Measurements from ENCODE around the gene ATXN7L1. TPM values are rescaled to one million over a fixed set of nuclear protein-coding genes. Genes with fewer than 3 reads are reported as not detected.

ATXN7L1 gene
- polyA plus RNA-seq, 1 experiment: 5.5 TPM

DNA sequence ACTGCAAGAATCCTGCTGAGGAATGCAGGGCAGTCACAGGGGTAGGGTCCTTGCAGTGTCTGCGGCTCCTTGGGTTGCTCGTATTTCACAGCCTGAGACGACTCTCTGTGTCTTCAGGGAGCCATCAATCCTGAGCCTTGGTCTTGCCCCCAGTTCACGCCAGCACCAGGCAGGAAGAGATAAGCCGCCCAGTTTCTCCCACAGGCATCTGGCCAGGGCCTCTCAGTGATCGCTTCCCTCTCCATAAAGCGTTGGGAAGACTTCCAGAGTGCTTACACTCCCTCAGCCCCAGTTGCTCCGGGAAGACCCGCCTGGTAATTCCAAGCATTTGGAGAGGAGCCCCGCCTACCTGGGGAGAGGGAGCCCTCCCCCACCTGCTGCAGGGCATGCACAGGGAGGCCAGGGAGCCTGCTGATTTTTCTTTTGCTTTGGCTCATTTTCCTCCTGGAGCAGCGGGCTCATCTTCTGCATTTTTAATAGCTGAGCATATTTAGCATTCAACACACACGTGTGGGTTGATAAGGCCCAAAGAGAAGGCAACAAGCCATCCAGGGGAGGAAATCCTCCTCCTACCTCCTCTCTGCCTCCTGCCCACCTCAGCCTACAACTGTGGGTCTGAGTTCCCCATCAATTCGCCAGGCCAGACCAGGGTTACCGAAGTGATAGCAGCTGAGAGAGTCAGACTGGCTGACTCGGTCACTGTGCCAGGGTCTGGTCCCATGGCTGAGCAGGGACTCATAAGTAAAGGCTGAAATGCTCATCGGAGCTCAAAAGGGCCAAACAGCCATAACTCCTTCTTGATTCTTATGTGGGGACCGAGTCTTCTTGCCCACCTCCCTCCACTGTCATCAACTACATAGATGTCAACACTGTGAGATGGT lies 220.7 kb downstream of the ATXN7L1 start:
- no peak overlapping the region for H3K4me3 ChIP-seq (ENCODE audit: low read depth, low read length)
- no peaks in the 10 kb centered on the region for H3K27me3 ChIP-seq (ENCODE audit: control insufficient read depth, insufficient read depth, low read length)
- no peak for TF ChIP-seq CTCF (IDR thresholded peaks at IDR 0.05; ENCODE audit: low read depth, low read length)
- no peak for DNase-seq (ENCODE audit: low read depth, low spot score)
- H3K27ac ChIP-seq (ENCODE audit: low read depth, low read length): no peak overlapping the region
- CTCF ChIA-PET: interaction anchor here (1.7 to 3.3 kb wide), 4 partner anchors 18 to 511 kb away, joined by 5 to 14 read pairs (median 10); no protein-coding TSS in a partner anchor
- POLR2A ChIA-PET: no interaction called here
- H3K9me3 ChIP-seq (ENCODE audit: control insufficient read depth, insufficient read depth, low read length): no peaks in the 10 kb centered on the region

- peak; percentile 21 for DNase-seq (ENCODE audit: low read depth, low spot score)
- H3K27ac ChIP-seq (ENCODE audit: low read depth, low read length): no peak overlapping the region
- CTCF ChIA-PET: interaction anchor here (0.7 to 1.7 kb wide), 3 partner anchors 355 to 1952 kb away, joined by 3 to 5 read pairs (median 4); no protein-coding TSS in a partner anchor
- POLR2A ChIA-PET: no interaction called here
- no peak overlapping the region for H3K4me3 ChIP-seq (ENCODE audit: low read depth, low read length)
- H3K27me3 ChIP-seq (ENCODE audit: control insufficient read depth, insufficient read depth, low read length): no peaks in the 10 kb centered on the region
- no peak for TF ChIP-seq CTCF (IDR thresholded peaks at IDR 0.05; ENCODE audit: low read depth, low read length)
- no peaks in the 10 kb centered on the region for H3K9me3 ChIP-seq (ENCODE audit: control insufficient read depth, insufficient read depth, low read length)
Measured at GRCh38 chr7:105655067-105655466, 221.3 kb downstream of the ATXN7L1 start.

GRCh38 chr7:105654095-105654686 lies 222.2 kb downstream of the ATXN7L1 start:
- no peak for TF ChIP-seq CTCF (IDR thresholded peaks at IDR 0.05; ENCODE audit: low read depth, low read length)
- POLR2A ChIA-PET: no interaction called here
- DNase-seq (ENCODE audit: low read depth, low spot score): no peak

DNA sequence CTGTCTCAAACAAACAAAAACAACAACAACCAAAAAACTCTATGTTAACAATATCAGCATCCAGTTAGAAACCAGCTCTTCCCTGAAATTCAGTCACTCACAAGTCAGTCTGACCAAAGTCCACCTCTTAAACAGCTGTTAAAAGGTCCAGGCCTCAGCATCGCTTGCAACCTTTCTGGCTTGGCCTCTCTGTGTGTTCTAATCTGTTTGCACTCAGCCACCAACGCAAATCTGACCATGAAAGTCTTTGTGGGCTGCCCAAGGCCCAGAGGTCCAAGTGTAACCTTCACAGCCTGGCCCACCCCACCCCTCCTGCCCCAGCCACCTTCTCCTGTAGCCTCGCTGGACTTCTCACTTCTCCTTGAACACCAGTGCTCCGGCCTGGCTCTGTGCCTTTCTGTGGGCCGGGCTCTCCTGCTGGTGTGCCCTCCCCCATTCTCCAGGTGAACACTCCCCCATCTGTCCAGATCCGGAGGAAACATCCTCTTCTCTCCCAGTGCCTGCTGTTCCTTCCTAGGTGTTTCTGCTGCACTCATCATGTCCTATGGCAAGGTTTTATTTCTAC lies 222.9 kb downstream of the ATXN7L1 start:
- Histone ChIP-seq H3K9me3 (ENCODE audit: control insufficient read depth, insufficient read depth, low read length) (no peaks in the 10 kb centered on the region), H3K4me3 (ENCODE audit: low read depth, low read length) (no peak overlapping the region), H3K27ac (ENCODE audit: low read depth, low read length) (no peak overlapping the region), H3K27me3 (ENCODE audit: control insufficient read depth, insufficient read depth, low read length) (no peaks in the 10 kb centered on the region)
- no peak for DNase-seq (ENCODE audit: low read depth, low spot score)
- TF ChIP-seq CTCF (IDR thresholded peaks at IDR 0.05; ENCODE audit: low read depth, low read length): no peak
- ChIA-PET CTCF (interaction anchor here (0.6 to 3.0 kb wide), 7 partner anchors 8 to 500 kb away, joined by 3 to 19 read pairs (median 4); no protein-coding TSS in a partner anchor), POLR2A (no interaction called here)

More at GRCh38 chr7:105654095-105654686, 222.2 kb downstream of the ATXN7L1 start:
- H3K4me3 ChIP-seq (ENCODE audit: low read depth, low read length): no peak overlapping the region
- H3K9me3 ChIP-seq (ENCODE audit: control insufficient read depth, insufficient read depth, low read length): no peaks in the 10 kb centered on the region
- no peak overlapping the region for H3K27ac ChIP-seq (ENCODE audit: low read depth, low read length)
- no peaks in the 10 kb centered on the region for H3K27me3 ChIP-seq (ENCODE audit: control insufficient read depth, insufficient read depth, low read length)
- CTCF ChIA-PET: interaction anchor here (0.6 to 1.7 kb wide), 4 partner anchors 20 to 499 kb away, joined by 3 to 5 read pairs (median 4); no protein-coding TSS in a partner anchor
